ENCODE data around the gene NIPAL1.

Gene NIPAL1

DNA sequence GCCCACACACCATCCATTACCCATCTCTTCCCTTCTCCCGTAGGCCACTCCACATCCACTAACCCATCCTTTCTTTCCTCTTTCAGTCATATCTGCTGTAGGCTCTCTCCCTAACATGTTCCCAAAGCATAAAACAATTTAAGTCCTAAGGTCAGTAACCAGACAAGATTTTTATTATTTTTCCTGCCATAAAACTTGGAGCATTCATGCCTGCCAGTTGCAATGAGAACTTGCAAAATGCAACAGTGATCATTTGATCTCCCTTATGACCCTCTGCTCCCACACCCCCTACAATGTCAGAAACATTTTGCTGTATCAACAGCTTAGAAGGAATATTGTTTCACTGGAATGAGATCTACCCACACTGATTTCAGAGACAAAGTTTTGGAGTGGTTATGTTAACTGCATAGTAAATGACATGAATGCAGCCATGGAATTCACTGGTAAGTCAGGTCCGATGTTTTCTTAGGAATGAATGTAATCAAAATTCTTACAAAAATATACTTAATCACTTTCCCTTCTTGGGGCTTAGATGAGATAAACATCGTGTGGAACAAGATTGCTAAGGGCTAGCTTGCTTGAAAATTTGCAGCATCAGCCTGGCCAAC is 5.7 kb downstream of the NIPAL1 start:
- no peak for DNase-seq (ENCODE audit: low spot score)
- POLR2A ChIA-PET (ENCODE audit: low non-redundant PET), result no interaction called here
- no peak overlapping the region for H3K27ac ChIP-seq
- CTCF ChIA-PET, result no interaction called here
- no peak for TF ChIP-seq CTCF (conservative IDR thresholded peaks at IDR 0.05; ENCODE audit: low read depth)

GRCh38 chr4:48024522-48024921 is 8.0 kb downstream of the NIPAL1 start:
- no peak overlapping the region for H3K27ac ChIP-seq
- POLR2A ChIA-PET (ENCODE audit: low non-redundant PET), result no interaction called here
- TF ChIP-seq CTCF (conservative IDR thresholded peaks at IDR 0.05; ENCODE audit: low read depth), result no peak
- no peak for DNase-seq (ENCODE audit: low spot score)
- CTCF ChIA-PET, result no interaction called here

- TF ChIP-seq CTCF (conservative IDR thresholded peaks at IDR 0.05; ENCODE audit: low read depth), result no peak
- ChIA-PET POLR2A (ENCODE audit: low non-redundant PET) (no interaction called here), CTCF (no interaction called here)
- no peak for DNase-seq (ENCODE audit: low spot score)
- H3K27ac ChIP-seq, result no peak overlapping the region
Observed at GRCh38 chr4:48025005-48025404, 8.4 kb downstream of the NIPAL1 start.

DNA sequence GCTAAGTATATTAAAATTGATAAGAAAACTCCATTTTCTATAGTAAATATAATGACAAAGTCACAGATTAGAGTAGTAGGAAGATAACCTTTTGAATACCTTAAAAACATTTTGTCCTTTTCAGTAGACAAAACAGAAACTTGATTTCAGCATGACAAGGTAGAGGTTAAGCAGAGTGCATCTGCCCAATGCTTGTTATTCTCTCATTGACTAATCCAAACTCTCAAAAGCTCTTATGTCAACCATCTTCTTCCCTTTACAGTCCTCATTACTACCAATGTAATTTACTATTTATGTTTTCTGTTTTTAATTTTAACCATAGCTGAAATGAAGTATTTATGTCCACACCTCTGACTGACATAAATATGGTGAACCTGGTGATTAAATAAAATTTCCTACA is 11.1 kb downstream of the NIPAL1 start:
- ChIA-PET CTCF (no interaction called here), POLR2A (ENCODE audit: low non-redundant PET) (no interaction called here)
- no peak overlapping the region for H3K27ac ChIP-seq
- no peak for TF ChIP-seq CTCF (conservative IDR thresholded peaks at IDR 0.05; ENCODE audit: low read depth)
- DNase-seq (ENCODE audit: low spot score), result no peak

DNA sequence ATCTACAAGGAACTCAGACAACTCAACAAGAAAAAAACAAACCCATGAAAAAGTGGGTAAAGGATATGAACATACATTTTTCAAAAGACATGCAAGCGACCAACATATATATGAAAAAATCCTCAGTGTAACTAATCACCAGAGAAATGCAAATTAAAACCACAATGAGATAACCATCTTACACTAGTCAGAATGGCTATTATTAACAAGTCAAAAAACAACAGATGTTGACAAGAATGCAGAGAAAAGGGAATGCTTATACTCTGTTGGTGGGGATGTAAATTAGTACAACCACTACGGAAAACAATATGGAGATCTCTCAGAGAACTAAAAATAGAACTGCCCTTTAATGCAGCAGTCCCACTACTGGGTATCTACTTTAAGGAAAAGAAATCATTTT is 12.1 kb downstream of the NIPAL1 start:
- ChIA-PET CTCF (interaction anchor here (1.0 kb wide), 1 partner anchor 142 kb away, joined by 3 read pairs; no protein-coding TSS in a partner anchor), POLR2A (ENCODE audit: low non-redundant PET) (no interaction called here)
- H3K27ac ChIP-seq, result no peak overlapping the region
- DNase-seq (ENCODE audit: low spot score), result no peak
- no peak for TF ChIP-seq CTCF (conservative IDR thresholded peaks at IDR 0.05; ENCODE audit: low read depth)

DNA sequence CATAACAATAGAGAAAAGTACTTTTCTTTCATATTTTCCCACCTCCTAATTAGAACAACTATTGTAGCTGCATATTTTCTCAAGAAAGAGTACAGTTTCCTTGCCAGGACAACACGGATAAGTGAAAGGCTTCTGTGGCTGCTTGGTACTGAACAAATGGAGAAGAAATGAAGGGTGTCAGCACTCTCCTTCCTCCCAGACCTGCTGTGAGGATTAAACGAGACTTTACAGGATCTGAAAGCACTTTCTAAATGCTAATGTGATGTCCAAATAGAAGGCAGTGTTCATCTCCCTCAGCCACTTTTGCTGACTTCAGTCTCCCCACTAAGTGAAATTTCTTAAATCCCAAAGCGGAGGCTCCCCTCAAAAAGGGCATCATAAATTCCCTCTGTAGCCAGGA is 13.9 kb downstream of the NIPAL1 start:
- POLR2A ChIA-PET (ENCODE audit: low non-redundant PET), result no interaction called here
- TF ChIP-seq CTCF (conservative IDR thresholded peaks at IDR 0.05; ENCODE audit: low read depth), result no peak
- CTCF ChIA-PET, result no interaction called here
- no peak for DNase-seq (ENCODE audit: low spot score)
- no peak overlapping the region for H3K27ac ChIP-seq
